Measurements from ENCODE around the gene SLC17A9. TPM values are rescaled to one million over a fixed set of nuclear protein-coding genes. Genes with fewer than 3 reads are reported as not detected.

SLC17A9 gene
- total and polyA plus RNA-seq, 10 of the 15 experiments (the other 5 are each of a cell fraction or from before 2014, with no cell fraction given): 0.72 to 74.1 (median 29.4) TPM

DNA sequence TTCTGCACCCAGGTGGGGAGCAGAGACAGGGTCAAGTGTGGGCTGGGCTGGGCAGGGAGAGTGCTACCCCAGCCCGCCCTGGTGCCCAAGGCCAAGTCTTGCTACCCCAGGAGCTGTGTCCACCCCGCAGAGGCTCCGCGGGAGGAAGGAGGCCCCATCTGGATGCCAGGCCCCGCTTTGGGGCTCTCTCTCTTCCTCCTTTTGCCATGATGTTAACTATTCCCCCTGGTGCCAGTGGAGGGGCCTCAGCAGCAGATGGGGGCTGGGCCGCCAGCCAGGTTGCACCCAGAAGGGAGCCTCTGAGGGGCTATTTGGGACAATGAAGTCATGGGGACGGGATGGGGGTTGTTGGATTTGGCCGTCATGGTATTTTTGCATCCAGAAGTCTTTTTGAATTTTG lies 9.3 kb downstream of the SLC17A9 start:
- intact Hi-C loops (cut with micrococcal nuclease; ENCODE audit: unreplicated experiment) (no loop called here), in situ Hi-C loops (cut with MboI) (no loop called here)
- no peak for TF ChIP-seq ZBED1 (IDR thresholded peaks at IDR 0.05; ENCODE audit: borderline replicate concordance)
- no peak for TF ChIP-seq NFYA (IDR thresholded peaks at IDR 0.05; ENCODE audit: borderline replicate concordance, low read depth, low read length)
- no peak for TF ChIP-seq ZNF24 (IDR thresholded peaks at IDR 0.05)
- no peak for TF ChIP-seq TAF1 (IDR thresholded peaks at IDR 0.05; ENCODE audit: borderline replicate concordance, low read depth, low read length)
- no peak for TF ChIP-seq TCF3 (IDR thresholded peaks at IDR 0.05; ENCODE audit: borderline replicate concordance, insufficient read depth, low read depth, low read length)
- no peak for TF ChIP-seq SUZ12 (IDR thresholded peaks at IDR 0.05; ENCODE audit: unreplicated experiment)
- no peak for TF ChIP-seq POLR2AphosphoS5 (IDR thresholded peaks at IDR 0.05; ENCODE audit: low read length)
- no peak for TF ChIP-seq NKRF (conservative IDR thresholded peaks at IDR 0.05)
- no peak for TF ChIP-seq TBL1XR1 (IDR thresholded peaks at IDR 0.05; ENCODE audit: low read depth, low read length)
- TF ChIP-seq CHD1 (IDR thresholded peaks at IDR 0.05; ENCODE audit: low read depth, low read length): no peak
- no peak for TF ChIP-seq FOXM1 (IDR thresholded peaks at IDR 0.05; ENCODE audit: low read depth, low read length)
- TF ChIP-seq MLLT1 (IDR thresholded peaks at IDR 0.05): no peak
- no peak for TF ChIP-seq CREM (IDR thresholded peaks at IDR 0.05; ENCODE audit: low read depth)
- TF ChIP-seq HSF1 (IDR thresholded peaks at IDR 0.05; ENCODE audit: low read depth, low read length): no peak
- TF ChIP-seq IRF5 (IDR thresholded peaks at IDR 0.05; ENCODE audit: borderline replicate concordance): no peak
- TF ChIP-seq RB1 (IDR thresholded peaks at IDR 0.05; ENCODE audit: borderline replicate concordance): no peak
- no peak for TF ChIP-seq ZZZ3 (IDR thresholded peaks at IDR 0.05; ENCODE audit: control insufficient read depth, insufficient read length, low read depth)
- TF ChIP-seq, protein P1, sequence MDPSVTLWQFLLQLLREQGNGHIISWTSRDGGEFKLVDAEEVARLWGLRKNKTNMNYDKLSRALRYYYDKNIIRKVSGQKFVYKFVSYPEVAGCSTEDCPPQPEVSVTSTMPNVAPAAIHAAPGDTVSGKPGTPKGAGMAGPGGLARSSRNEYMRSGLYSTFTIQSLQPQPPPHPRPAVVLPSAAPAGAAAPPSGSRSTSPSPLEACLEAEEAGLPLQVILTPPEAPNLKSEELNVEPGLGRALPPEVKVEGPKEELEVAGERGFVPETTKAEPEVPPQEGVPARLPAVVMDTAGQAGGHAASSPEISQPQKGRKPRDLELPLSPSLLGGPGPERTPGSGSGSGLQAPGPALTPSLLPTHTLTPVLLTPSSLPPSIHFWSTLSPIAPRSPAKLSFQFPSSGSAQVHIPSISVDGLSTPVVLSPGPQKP (IDR thresholded peaks at IDR 0.05; ENCODE audit: low read depth, low read length): no peak
- Histone ChIP-seq H3K9ac (ENCODE audit: control insufficient read depth, insufficient read depth, low read length) (no peak overlapping the region), H3K36me3 (ENCODE audit: control insufficient read depth in 2 of 2, insufficient read depth in 2 of 2, low read length in 1 of 2) (peaks cover 16 to 30% of the 10 kb centered on the region in 2 experiments; a peak in 3 of 4 replicates), H3K9me3 (replicated peaks; ENCODE audit: control insufficient read depth, insufficient read depth, low read length) (no peaks in the 10 kb centered on the region), H3K27me3 (replicated peaks in 1 of 2; ENCODE audit: control insufficient read depth in 2 of 2, insufficient read depth in 2 of 2, low read length in 1 of 2) (no peaks in the 10 kb centered on the region), H4K20me1 (ENCODE audit: control insufficient read depth, insufficient read depth) (no peaks in the 10 kb centered on the region), H3K27ac (ENCODE audit: control insufficient read depth, insufficient read depth) (no peak overlapping the region), H3K4me2 (ENCODE audit: control insufficient read depth, insufficient read depth) (no peak overlapping the region), H2AFZ (ENCODE audit: control insufficient read depth, low read depth, low read length) (no peak overlapping the region), H3K4me3 (no peak overlapping the region), H3K79me2 (ENCODE audit: control insufficient read depth, insufficient read depth, low read length) (no peaks in the 10 kb centered on the region; the same call in none of the 2 replicates), H3K4me1 (ENCODE audit: control insufficient read depth, insufficient read depth, low read length) (no peaks in the 10 kb centered on the region)
- no peak for DNase-seq (ENCODE audit: low read depth, low spot score)
- 98% methylated on average over 8 of the region's 8 CpGs for WGBS (ENCODE audit: insufficient coverage, insufficient replicate concordance, low lambda C conversion rate, missing lambda C conversion rate)
- CTCF ChIA-PET: interaction anchor here (0.7 to 1.2 kb wide), 2 partner anchors 11 to 139 kb away, joined by 3 read pairs; no protein-coding TSS in a partner anchor
- BruUV-seq (replicated peaks): no TSS peak
- RAD21 ChIA-PET (ENCODE audit: unreplicated experiment): no interaction called here
- ATAC-seq: no peak
- SMC1A ChIA-PET (ENCODE audit: uncharacterized antibody, unreplicated experiment): no interaction called here
- POLR2A ChIA-PET: no interaction called here
- no peak for FAIRE-seq
